RWPE1 (cell line): ENCODE results near the gene CACNB1.

ENCODE experiments used
- CTCF ChIA-PET: fragments of 350-600 bp; sonication (Branson Sonifier 250); formaldehyde crosslinking; extraction: SDS; loops from one replicate; lab custom pipeline; 2021; lab: Yijun Ruan, JAX
- POLR2A ChIA-PET: fragments of 400-600 bp; formaldehyde crosslinking; extraction: SDS; loops from one replicate; lab custom pipeline; 2020; ENCODE audit warnings: antibody characterized with exemption; ENCODE audit not compliant: low non-redundant PET; lab: Yijun Ruan, JAX
- DNase-seq: peaks from one replicate; pipeline ENCODE4 v3.0.0; 2012; ENCODE audit warnings: low spot score
- H3K27ac ChIP-seq: fragments of 450-650 bp; 2 replicates; pipeline ENCODE4 v1.5.1; 2017
- CTCF ChIP-seq: fragments of 450-650 bp; conservative IDR thresholded peaks from 2 replicates; pipeline ENCODE4 v1.5.1; 2017; ENCODE audit warnings: low read depth, mild to moderate bottlenecking

CACNB1 gene

GRCh38 chr17:39165178-39165840 lies 32.2 kb downstream of the CACNB1 start:
- no peak for TF ChIP-seq CTCF
- no peak for DNase-seq
- ChIA-PET POLR2A (no interaction called here), CTCF (interaction anchor here (0.5 to 2.6 kb wide), 12 partner anchors 7 to 823 kb away, joined by 3 to 38 read pairs (median 4); partner anchors contain the start of gene PLXDC1)
- no peak overlapping the region for H3K27ac ChIP-seq

DNA sequence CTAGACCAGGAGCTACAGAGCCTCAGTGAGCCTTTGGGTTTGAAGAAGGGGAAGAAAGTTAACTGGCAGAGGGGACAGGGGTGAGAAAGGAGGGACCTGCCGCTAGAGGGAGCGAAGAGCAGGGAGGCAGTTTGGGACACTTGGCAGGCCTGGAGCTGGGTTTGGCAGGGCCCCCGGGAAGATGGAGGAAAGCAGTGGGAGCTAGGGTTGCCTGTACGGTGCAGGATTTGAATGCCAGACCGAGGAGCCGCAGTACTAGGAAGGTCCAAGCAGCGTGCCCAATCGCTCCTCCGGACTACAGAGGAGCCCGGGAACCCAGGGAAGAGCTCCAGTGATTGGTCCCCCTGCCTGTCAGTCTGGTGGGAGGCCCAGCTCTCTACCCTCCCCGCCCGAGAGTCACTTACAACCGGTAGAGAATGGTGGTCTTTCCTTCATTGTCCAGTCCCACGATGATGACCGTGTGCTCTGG lies 32.8 kb downstream of the CACNB1 start:
- peak; percentile 73 for TF ChIP-seq CTCF
- DNase-seq, result peak; percentile 91
- CTCF ChIA-PET, result interaction anchor here (0.5 to 2.6 kb wide), 15 partner anchors 8 to 823 kb away, joined by 3 to 38 read pairs (median 4); partner anchors contain the start of gene PLXDC1
- no peak overlapping the region for H3K27ac ChIP-seq
- POLR2A ChIA-PET, result no interaction called here

DNA sequence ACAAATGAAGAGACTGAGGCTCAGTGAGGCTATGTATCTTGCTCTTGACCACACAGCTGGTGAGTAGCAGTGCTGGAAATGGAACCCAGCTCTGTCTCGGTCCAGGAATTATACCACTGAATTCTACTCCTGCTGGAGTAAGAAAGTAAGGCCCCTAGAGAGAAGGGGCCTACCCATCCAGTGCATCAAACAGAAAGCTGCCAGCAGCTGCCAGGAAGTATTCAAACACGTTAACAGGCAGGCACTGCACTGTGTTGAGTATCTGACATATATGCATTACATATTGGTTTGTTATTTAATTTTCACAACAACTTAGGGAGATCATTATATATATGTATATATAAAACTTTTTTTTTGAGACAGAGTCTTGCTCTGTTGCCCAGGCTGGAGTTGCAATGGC lies 35.5 kb downstream of the CACNB1 start:
- no peak for TF ChIP-seq CTCF
- CTCF ChIA-PET, result interaction anchor here (0.6 kb wide), 1 partner anchor 543 kb away, joined by 3 read pairs; no protein-coding TSS in a partner anchor
- POLR2A ChIA-PET, result no interaction called here
- no peak overlapping the region for H3K27ac ChIP-seq
- no peak for DNase-seq

DNA sequence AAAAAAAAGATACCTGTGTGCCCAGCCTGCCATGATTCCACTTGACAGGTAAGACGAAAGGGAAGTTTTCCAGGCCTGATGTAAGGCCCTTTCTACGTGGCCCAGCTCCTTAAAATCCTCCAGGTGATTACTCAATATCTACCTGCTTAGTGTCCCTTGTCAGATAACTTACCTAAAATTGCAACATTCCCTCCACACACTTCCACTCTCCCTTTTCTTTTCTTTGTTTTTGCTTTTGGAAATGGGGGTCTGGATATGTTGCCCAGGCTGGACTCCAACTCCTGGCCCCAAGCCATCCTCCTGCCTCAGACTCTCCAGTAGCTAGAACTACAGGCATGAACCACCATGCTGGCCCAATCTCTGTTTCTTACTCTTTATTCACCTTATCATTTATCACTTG lies 38.8 kb downstream of the CACNB1 start:
- ChIA-PET POLR2A (no interaction called here), CTCF (no interaction called here)
- TF ChIP-seq CTCF, result no peak
- H3K27ac ChIP-seq, result no peak overlapping the region
- DNase-seq, result no peak

DNA sequence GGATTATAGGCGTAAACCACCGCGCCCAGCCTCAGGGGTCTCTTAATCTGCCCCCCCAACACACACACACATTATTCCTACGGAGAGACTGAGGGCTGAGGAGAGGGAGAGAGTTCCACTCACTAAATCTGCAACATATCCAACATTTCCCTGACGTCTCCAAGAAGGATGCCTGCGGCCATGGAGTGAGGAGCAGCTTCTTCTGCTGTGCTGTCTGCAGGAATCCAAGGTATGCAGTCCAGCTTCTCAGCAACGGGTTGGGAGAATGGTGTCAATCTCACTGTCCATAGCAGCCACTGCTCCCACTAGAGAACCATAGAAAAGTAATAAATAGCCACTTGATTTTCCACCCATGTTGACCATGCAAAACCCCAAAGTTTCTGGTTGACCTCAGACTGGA lies 41.0 kb downstream of the CACNB1 start:
- no peak for TF ChIP-seq CTCF
- DNase-seq, result no peak
- CTCF ChIA-PET, result interaction anchor here (0.7 to 1.4 kb wide), 2 partner anchors 11 to 18 kb away, joined by 4 to 5 read pairs; no protein-coding TSS in a partner anchor
- POLR2A ChIA-PET, result no interaction called here
- H3K27ac ChIP-seq, result no peak overlapping the region

- DNase-seq, result no peak
- no peak for TF ChIP-seq CTCF
- no peak overlapping the region for H3K27ac ChIP-seq
- ChIA-PET CTCF (interaction anchor here (1.4 kb wide), 1 partner anchor 19 kb away, joined by 5 read pairs; no protein-coding TSS in a partner anchor), POLR2A (no interaction called here)
Measured at GRCh38 chr17:39155654-39156053, 41.8 kb downstream of the CACNB1 start.
